NB4 (cell line): ENCODE data around the gene RAB15.

Experiments
- POLR2A ChIP-seq: IDR thresholded peaks from 2 replicates; pipeline ENCODE4 v1.6.1; 2011; ENCODE audit warnings: mild to moderate bottlenecking; ENCODE audit not compliant: insufficient read length; ENCODE audit errors: extremely low read depth
- TF ChIP-seq, protein P1 (sequence below): IDR thresholded peaks from one replicate; pipeline ENCODE4 v1.5.1; 2012; ENCODE audit warnings: low read depth, low read length

DNA sequence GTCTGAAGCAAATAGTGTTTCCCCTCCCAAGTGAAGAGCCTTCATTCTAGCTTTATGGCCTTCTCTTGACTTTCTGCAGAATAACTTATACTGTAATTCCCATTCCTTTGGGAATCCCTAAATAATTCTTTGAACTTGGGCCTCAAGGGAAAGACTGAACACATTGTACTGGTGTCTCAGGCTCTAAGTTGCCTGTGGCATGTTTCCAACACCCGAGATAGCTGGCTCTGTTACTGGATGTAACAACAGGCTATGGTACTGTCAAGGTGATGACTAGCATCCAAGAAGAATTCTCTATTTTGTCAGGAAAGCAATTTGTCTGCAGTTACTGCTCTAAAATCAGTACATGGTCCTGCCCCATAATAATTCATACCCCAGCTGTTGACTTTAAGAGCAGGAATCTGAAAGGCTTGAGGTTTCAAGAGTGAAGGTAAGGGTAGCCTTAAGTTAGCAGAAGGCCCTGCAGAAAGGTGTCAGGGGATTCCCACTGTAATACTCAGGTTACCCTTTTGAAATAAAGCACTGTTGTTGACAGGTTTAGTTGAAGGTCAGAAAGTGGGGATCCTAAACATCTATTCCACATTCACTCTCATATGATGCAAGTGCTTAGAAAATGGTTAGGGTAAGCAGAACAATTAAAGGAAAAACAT is 34.8 kb downstream of the RAB15 start:
- TF ChIP-seq, protein P1, sequence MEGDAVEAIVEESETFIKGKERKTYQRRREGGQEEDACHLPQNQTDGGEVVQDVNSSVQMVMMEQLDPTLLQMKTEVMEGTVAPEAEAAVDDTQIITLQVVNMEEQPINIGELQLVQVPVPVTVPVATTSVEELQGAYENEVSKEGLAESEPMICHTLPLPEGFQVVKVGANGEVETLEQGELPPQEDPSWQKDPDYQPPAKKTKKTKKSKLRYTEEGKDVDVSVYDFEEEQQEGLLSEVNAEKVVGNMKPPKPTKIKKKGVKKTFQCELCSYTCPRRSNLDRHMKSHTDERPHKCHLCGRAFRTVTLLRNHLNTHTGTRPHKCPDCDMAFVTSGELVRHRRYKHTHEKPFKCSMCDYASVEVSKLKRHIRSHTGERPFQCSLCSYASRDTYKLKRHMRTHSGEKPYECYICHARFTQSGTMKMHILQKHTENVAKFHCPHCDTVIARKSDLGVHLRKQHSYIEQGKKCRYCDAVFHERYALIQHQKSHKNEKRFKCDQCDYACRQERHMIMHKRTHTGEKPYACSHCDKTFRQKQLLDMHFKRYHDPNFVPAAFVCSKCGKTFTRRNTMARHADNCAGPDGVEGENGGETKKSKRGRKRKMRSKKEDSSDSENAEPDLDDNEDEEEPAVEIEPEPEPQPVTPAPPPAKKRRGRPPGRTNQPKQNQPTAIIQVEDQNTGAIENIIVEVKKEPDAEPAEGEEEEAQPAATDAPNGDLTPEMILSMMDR: no peak
- no peak for TF ChIP-seq POLR2A
